Stimulated activated CD4-positive, alpha-beta T cell treated with anti-CD3 and anti-CD28 coated beads, Interleukin-15, amount 100 ng/mL, for 48 hours (primary cell): Measurements from ENCODE around the gene PACRG.

Source experiments
- DNase-seq, 2 donors: peaks; one replicate each; pipeline ENCODE4 v3.0.0-alpha.2; 2020; ENCODE audit warnings: low read depth in 2 of 2

Gene PACRG

DNA sequence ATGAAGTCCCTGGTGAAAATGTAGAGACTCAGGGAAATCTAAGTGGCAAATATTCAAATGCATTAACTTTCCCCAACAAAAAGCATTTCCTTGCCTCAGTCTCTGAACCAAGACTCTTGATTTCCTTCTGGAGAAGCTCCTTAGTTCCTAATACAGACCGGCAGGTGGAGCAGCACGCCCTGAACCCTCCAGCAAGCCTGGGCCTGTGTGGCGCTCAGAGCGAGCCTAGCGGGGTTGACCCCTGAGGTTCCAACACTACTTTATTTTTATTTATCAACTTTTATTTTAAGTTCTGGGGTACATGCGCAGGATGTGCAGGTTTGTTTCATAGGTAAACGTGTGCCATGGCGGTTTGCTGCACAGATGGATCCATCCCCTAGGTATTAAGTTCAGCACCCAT, 50.8 kb downstream of the PACRG start:
- no peak for DNase-seq

- DNase-seq, result no peak
These were observed 58.0 kb downstream of the PACRG start for GRCh38 chr6:162785632-162786242.

- DNase-seq, result no peak
These were observed 70.9 kb downstream of the PACRG start for GRCh38 chr6:162798546-162799266.

DNA sequence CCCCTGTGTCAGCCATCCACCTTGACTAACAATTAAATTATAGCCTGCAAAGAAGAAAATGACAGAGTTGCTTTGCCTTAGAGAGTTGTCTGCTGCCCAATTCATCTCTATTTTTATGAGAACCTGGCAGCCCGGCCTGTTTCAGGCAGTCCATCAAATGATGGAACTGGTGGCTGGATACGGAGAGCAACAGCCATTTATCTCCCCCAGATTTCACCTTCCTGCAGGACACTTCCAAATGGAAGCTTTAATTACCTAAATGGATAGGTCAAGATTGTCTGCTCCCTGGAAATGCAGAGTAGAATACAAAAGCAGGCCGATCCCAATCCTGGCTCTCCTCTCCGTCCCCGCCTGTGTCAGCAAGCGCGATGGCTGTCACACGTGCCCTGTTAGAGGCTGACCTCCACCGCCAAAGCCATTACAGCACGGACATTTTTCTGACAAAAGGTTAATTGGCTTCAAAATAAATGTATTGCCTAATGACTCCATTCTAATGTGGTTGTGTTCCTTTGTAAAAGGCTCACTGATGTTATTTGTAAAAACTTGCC, 86.7 kb downstream of the PACRG start:
- DNase-seq, result no peak

DNA sequence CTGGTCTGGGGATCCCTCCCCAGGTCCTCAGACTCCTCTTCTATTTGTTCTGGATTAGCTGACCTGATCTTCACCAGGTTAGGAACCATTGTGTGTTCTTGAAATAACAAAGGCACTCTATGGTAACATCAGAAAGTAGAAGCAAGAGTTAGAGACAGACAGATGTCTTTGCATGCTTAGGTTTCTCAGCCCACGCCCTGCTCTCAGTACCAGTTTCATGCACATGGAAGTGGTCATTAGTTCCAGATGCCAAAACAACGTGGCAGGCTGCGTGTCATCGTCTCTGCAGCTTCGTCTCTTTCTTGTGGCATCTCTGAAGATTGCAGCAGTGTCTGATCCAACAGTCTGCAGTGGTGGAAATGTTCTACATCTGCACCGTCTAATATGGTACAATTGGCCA, 89.4 kb downstream of the PACRG start:
- no peak for DNase-seq

GRCh38 chr6:162819284-162819683, 91.5 kb downstream of the PACRG start:
- no peak for DNase-seq

DNA sequence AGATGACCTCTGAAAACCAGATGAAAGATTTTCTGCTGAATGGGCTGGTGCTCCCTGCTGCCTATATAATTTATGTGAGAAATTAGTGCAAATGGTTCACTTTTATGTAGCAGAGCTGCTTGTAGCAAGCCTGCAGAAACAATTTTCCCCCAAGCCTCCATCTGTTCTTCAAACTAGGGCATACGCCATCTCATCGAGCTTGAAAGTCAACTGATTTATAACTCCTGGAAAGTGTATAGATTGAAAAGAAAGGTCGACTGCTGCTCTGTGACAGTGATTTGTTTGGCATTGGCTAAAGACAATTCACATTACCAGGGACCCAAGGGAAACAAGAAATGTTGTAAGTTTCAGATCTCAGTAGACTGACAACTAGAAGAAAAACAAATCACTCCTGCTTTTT, 93.3 kb downstream of the PACRG start:
- no peak for DNase-seq

DNA sequence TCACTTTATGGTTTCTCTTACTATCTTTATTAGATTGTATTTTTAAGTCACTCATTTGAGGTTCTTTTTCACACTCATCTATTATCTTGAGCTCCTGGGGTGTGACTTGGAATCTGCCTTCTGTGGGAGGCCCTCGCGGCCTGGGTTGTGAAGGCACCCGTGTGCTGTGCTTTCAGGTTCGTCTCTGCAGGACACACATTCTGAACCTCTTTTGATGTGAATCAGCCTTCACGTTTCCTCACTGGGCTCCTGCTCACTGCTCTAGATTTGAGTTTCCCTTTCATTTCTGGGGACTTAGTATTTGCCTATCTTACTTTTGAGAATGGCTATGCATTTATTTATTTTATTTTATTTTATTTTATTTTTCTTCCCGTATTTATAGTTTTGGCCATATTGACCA, 97.8 kb downstream of the PACRG start:
- no peak for DNase-seq

DNA sequence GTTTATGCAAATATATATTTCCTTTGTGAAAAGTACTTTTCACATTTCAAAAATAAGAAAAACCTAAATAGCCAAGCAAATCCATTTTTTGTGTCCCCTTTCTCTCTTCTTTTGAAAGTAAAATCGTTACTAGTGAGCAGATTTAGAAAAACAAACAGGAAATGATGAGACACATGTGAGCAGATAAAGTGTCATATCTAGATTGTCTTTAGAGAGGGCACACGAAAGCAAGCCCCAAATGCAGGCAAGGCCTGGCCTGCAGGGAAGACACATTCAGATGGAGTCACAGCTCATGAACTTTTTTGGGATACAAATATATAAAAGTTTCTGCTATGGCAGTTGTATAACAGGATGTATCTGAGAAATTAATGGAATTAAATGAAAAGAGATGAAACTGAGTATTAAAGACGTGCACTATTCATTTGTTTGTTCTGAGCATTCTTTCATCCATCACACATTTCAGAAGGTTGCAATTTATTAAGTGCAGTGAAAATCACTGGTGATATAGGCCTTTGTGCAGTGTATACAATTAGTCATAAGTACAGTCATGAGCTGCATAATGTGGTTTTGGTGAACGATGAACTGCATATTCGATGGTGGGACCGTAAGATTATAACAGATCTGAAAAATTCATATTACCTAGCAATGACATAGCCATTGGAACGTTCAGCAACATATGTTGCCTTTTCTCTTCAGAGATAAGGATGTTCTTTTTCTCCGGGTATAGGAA, 101.4 kb downstream of the PACRG start:
- DNase-seq, result no peak

DNA sequence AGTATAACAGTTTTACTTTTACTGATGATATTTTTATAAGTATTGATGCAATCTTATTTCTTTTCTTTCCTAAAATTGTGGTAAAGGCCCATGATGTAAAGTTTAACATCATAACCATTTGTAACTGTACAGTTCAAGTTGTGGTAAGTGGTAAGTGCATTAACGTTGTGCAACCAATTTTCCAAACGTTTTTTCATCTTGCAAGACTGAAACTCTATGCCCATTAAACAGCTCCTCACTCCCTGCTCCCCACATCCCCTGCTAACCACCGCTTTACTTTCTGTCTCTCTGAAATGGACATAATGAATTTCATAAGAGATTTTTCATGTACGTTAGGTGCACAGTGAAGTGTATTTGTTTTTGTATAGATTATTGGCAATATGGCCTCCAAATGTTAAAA, 106.0 kb downstream of the PACRG start:
- DNase-seq, result no peak

GRCh38 chr6:162845972-162846371, 118.2 kb downstream of the PACRG start:
- no peak for DNase-seq

- no peak for DNase-seq
These were observed 118.9 kb downstream of the PACRG start for GRCh38 chr6:162846723-162847122.

GRCh38 chr6:162849269-162849668, 121.5 kb downstream of the PACRG start:
- DNase-seq, result no peak

- no peak for DNase-seq
These were observed 124.4 kb downstream of the PACRG start for GRCh38 chr6:162852192-162852591.

DNA sequence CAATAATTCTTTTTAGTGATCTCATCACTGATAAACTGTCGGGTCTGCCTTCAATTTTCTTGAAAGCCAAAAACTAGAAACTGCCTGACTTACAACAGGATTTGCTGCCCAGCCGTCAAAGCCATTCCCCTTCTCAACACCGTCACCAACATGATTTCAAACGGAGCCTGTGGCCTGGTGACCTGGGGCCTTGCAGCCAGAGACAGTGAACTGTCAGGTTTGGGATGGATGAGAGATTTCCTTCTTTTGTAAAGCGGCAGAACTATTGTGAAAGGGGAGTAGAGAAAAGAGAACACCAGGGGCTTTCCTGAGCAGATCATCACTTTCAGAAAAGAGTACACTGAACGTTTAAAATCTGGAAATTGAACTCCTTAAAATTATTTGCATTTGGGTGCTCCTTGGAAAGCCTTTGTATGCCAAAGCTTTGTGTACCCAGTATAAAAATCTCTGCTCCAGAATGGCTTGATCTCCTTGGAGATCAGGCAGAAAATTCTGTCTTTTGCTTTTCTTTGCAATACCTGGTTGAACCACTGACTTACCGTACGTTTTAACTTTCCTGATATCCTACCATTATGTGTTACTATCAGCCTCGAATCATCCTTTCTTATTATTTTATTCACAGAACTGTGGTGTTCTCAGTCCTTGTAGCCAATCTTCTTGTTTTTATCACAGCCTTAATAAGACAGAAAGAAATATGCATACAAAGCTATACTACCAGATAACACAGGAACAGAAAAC, 125.2 kb downstream of the PACRG start:
- no peak for DNase-seq

GRCh38 chr6:162854228-162854627, 126.5 kb downstream of the PACRG start:
- no peak for DNase-seq

GRCh38 chr6:162854734-162855191, 127.0 kb downstream of the PACRG start:
- no peak for DNase-seq

- DNase-seq, result no peak
These were observed 129.1 kb downstream of the PACRG start for GRCh38 chr6:162856885-162857284.

GRCh38 chr6:162857326-162857725, 129.6 kb downstream of the PACRG start:
- DNase-seq, result no peak

- DNase-seq, result no peak
These were observed 134.7 kb downstream of the PACRG start for GRCh38 chr6:162862462-162862861.

DNA sequence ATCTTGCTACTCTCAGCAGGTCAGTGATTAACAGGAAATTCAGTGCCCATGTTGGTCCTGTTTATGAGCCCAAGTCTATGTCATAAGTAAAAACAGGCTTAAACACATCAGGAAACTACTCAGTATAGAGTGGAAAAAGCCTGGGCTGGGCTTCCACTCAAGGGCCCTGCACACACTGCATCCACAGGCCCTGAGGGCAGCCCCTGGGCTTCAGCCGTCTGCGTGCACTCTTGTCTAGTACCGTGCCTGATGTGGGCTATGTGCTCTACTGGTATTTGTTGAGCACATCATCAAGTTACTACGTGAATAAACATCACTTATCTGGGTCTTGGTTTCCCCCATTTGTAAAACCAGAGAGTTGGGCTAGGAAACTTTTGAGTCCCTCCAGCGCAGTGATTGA, 135.2 kb downstream of the PACRG start:
- DNase-seq, result no peak

GRCh38 chr6:162863821-162864220, 136.0 kb downstream of the PACRG start:
- no peak for DNase-seq
